B cell (primary cell): Measurements from ENCODE around the gene COQ3.

Source experiments
- EZH2 ChIP-seq: IDR thresholded peaks from 2 replicates; pipeline ENCODE4 v1.6.1; 2012; ENCODE audit warnings: borderline replicate concordance, low read depth, mild to moderate bottlenecking, moderate library complexity, low read length; ENCODE audit not compliant: insufficient read depth, poor library complexity, severe bottlenecking
- TF ChIP-seq, protein P1 (sequence below): fragments of 200-600 bp; IDR thresholded peaks from one replicate; pipeline ENCODE4 v1.8.0; 2022; ENCODE audit warnings: antibody characterized with exemption, mild to moderate bottlenecking

DNA sequence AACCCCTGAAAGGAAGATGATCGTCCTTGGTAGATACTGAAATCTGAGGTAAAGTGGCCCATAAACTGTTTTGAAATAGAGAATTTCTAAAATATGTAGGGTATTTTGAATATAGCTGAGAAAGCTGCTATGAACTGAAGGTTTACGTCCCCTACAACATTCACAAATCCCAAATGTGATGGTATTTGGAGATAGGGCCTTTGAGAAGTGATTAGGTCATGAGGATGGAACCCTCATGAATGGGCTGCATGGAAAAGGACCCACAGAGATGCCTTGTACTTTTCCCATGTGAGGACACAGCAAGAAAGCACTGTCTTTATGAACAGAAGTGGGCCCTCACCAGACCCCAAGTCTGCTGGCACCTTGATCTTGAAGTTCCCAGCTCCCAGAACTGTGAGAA lies 37.9 kb upstream of the COQ3 start:
- TF ChIP-seq, protein P1, sequence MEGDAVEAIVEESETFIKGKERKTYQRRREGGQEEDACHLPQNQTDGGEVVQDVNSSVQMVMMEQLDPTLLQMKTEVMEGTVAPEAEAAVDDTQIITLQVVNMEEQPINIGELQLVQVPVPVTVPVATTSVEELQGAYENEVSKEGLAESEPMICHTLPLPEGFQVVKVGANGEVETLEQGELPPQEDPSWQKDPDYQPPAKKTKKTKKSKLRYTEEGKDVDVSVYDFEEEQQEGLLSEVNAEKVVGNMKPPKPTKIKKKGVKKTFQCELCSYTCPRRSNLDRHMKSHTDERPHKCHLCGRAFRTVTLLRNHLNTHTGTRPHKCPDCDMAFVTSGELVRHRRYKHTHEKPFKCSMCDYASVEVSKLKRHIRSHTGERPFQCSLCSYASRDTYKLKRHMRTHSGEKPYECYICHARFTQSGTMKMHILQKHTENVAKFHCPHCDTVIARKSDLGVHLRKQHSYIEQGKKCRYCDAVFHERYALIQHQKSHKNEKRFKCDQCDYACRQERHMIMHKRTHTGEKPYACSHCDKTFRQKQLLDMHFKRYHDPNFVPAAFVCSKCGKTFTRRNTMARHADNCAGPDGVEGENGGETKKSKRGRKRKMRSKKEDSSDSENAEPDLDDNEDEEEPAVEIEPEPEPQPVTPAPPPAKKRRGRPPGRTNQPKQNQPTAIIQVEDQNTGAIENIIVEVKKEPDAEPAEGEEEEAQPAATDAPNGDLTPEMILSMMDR, result no peak
- no peak for TF ChIP-seq EZH2
